CD4-positive, alpha-beta T cell treated with Interferon gamma for 1 hour (primary cell): Measurements from ENCODE around the gene NFILZ.

Source experiments
- DNase-seq: peaks from one replicate; pipeline ENCODE4 v3.0.0-alpha.2; 2020

The NFILZ gene

GRCh38 chr19:8642561-8642960 lies 12.1 kb downstream of the NFILZ start:
- no peak for DNase-seq

GRCh38 chr19:8643860-8644653 lies 13.6 kb downstream of the NFILZ start:
- DNase-seq = no peak

- no peak for DNase-seq
Observed at GRCh38 chr19:8648240-8648639, 17.8 kb downstream of the NFILZ start.

DNA sequence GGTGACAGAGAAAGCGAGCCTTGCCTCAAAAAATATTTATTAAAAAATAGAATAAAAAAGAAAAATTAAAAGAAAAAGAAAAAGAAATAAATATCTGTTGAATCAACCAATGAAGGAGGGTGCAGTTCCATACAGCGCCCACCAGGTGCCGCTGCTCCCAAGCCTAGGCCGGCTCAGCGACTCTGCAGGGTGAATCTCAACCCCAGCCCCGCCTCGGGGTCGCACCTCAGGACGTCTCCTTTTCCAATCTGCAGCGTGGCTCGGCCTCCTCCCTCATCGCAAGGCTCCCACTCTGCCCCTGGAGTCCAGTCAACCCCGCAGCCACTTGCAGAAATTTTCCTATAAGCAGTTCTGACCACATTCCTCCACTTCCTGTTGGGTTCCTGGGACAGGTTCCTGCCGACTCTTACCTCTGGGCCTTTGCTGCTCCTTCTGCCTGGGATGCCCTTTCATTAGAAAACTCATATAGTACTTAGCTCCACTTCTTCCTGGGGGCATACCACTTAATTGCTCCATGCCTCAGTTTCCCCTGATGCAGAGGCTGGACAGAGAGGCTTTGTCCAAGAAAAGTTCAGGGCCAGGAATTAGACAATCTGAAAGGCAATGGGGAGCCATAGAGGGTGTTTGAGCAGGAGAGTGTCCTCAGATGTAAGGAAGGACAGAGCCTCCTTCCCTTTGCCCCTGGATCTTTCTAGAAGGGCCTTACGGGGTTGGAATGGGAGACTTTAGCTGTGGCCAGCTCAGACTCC lies 24.3 kb downstream of the NFILZ start:
- peak; percentile 54 for DNase-seq

- no peak for DNase-seq
Observed at GRCh38 chr19:8655340-8655709, 24.9 kb downstream of the NFILZ start.

DNA sequence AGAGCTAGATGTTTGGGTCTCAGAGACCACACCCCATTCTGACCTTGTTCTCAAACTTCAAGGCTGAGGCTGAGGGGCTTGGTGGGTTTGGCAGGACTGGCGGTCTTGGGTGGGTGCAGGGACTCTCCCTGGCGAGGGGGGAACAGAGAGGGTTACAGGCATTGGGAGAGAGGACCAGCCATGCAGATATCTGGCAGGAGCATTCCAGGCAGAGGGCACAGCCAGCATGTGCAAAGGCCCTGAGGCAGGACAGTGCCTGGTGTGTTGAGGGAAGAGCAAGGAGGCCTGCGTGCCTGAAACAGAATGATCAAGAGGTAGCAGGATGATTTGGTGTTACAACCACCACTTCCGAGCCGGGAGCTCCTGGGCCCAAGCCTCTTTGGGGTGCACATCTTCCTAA lies 27.4 kb downstream of the NFILZ start:
- no peak for DNase-seq

DNA sequence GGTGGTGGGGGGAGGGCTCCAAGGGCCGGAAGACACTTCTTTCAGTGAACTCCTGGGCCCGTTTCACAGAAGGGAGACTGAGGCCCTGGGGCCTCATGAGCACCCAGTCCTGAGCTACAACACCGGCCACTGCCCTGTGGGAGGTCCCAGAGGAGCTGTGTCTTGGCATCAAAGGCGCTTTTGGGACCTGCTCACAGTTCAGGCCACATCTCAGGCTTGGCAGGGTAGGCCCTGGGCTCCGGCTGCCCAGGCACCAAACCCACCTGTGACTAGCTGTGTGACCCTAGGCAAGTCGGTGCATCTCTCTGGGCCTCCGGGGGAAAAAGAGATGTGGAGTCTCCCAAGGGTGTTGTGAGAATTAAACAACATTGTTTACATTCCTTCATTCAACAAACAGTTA lies 29.5 kb downstream of the NFILZ start:
- no peak for DNase-seq

GRCh38 chr19:8662263-8662662 lies 31.8 kb downstream of the NFILZ start:
- DNase-seq = no peak

DNA sequence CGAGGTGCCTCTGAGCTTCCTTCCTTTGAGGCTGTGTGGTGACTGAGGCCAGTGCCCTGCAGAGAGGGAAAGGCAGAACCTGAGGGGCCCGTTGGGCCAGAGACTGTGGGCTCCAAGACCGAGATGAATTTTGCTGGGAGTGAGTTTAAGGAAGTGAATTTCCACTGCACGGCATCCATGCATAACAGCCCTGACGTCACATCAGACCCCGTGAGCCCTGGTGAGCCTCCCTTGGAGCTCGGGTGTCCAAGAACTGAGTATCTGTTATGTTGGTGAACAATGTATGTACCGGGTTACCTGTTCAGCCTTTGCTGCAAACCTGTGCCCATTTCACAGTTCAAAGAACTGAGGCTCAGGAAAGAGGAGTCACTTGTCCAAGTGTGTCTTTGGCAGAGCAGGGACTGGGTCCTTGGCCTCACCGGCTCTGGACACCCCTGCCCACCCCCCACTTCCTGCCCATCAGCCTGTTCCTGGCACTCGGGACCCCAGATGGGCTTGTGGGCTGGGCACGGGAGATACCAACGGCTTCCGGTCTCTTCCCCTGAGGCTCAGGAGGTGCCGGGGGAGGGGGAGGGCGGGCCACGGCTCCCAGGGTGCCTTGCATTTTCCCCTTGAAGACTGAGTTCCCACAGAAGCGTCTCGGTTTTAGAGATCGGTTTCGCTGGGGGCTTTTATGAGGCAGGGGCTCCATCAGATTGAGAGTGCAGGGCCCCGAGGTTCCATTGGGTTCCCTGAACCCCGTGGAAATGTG lies 33.7 kb downstream of the NFILZ start:
- DNase-seq = peak; percentile 46

GRCh38 chr19:8664671-8665057 lies 34.2 kb downstream of the NFILZ start:
- no peak for DNase-seq

DNA sequence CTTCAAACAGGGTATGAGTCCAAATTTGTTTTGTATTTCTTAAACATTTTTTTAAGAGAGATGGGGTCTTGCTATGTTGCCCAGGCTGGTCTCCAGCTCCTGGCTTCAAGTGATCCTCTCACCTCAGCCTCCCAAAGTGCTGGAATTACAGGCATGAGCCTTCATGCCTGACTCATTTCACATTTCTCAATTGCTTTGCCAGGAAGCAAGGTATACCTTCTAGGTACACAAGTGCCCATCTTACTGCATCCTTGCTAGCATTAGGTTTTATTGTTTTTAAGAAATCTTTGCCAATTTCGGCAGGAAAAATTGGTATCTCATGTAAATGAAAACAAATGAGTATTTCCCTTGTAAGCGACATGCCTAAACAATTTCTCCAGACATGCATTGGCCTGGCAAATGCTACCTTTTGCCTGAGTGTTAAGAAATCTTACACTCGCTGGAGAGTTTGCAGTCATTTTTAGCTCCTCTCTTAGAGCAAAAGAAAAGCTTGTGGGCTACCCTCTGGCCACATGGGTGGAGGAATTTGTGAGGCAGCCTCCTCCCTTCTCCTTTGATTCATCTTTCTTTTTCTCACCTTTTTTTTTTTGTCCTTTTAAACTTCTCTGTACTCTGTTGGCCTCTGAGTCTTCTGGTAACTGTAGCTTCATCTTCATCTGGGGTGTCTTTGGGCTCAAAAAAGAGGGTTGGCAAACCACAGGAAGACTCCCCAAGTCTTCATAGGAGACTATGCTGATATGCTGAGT lies 35.2 kb downstream of the NFILZ start:
- no peak for DNase-seq

DNA sequence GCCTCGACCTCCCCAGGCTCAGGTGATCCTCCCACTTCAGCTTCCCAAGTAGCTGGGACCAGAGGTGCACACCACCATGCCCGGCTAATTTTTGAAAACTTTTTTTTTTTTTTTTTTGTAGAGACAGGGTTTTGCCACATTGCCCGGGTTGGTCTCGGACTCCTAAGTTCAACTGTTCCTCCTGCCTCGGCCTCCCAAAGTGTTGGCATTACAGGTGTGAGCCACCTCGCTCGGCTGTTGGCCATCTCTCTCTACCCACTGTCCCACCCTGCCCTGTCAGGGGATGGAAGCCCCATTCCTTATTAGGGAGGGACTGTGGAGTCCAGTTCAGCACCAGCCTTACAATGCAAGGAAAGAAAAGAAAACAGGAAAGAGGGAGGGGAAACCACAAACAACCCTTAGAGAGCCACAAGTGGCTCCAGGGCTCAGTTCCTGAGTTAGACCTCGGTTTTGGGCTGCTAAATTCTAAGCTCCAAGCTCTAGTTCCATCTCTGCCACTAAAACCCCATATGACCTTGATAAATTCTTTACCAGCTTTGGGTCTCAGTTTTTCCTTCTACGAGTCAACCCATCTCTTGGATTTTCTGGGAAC lies 36.5 kb downstream of the NFILZ start:
- DNase-seq = no peak

DNA sequence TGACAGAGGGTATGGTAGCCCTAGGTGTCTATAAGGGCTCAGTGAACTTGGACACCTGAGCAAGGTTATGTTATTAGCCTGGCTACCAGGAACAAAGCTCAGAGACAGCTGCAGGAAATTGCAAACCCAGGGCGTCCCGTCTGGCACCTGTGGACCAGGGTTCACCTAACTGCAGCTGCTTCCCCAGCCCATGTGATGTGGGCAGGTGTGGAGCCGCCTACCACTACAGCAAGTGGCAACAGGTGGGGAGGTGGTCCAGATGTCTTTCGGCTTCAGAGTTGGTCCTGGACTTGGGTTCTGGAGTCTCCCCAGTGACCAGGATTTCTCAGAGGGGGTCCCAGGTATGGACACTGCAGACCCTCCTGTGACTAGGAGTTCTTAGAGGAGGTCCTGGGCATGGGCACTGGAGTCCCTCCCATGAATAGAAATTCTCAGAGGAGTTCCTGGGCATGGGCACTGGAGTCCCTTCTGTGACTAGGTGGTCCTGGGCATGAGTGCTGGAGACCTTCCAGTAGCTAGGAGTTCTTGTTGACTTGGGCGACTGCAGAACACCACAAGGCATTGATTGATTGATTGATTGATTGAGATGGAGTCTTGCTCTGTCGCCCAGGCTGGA lies 43.0 kb downstream of the NFILZ start:
- no peak for DNase-seq

DNA sequence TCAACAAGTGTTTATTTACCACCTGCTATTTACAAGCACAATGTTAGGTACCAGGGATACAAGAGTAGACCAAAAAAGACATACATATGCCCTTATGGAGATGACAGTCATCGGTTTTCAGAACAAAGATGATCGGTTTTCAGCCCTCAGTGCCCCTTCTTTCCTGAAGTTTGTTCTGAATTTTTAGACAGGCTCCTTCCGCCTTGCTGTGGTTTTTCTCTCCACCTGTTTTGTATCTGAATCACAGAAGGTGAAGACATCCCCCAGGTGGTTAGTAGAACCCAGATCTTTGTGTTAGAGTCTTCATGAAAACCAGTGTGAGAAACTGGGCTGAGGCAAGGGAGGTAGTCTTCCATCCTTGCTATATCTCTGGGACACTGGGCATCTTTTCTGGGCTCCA lies 44.6 kb downstream of the NFILZ start:
- no peak for DNase-seq

GRCh38 chr19:8678244-8678807 lies 47.9 kb downstream of the NFILZ start:
- DNase-seq = no peak
